GM19193 (cell line): ENCODE results near the gene HOXD11.

Source experiments
- POLR2A ChIP-seq: IDR thresholded peaks from 4 replicates; pipeline ENCODE4 v1.6.1; 2011; ENCODE audit not compliant: insufficient read depth, insufficient read length; ENCODE audit errors: extremely low read depth

The HOXD11 gene

DNA sequence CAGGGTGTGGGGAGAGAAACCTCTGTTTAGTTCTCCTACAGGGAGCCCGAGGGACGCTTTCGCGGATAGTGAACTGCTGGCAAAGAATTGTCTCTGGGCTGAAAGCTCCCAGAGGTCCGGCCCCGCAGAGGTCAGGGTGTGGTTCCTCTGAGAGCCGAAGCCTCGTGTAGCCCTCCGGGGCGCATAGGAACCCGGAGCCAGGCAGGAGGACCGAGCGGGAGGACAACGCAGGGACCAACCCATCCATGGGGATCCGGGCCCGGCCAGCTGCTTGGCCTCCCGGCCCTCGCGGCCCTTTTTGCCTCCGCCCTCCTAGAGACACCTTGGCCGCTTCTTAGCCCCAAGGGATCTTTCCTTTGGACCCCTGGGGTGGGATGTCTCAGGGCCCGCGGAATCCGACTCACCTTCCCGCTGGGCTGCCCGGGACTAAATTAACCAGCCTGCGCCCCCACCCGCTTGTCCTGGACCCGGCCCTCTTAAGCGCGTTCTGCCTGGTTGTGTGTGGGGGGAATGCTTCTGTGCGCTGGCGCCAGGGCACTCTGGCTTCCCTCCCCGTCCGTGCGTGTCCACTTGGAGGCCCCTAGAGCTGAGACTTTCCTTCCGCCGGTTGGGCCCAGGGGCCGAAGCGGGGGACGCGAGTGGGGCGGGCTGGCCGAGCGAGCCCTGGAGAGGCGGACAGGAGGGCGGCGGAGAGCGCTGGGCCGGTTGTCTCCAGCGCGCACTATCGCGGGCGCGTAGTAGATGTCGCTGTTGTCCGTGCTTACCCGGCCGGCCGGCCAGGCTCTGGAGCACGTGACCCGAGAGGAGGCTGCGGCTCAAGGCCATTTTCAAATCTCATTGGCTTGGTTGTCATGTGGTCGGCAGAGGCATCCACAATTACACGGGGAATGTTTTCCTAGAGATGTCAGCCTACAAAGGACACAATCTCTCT, 9.1 kb downstream of the HOXD11 start, which contains the start of gene HOXD10:
Gene HOXD10, plus strand, starts transcription at position 896 of the 931 bp plus-strand sequence. CDS start 56 bp downstream, outside the sequence.
- TF ChIP-seq POLR2A = no peak

DNA sequence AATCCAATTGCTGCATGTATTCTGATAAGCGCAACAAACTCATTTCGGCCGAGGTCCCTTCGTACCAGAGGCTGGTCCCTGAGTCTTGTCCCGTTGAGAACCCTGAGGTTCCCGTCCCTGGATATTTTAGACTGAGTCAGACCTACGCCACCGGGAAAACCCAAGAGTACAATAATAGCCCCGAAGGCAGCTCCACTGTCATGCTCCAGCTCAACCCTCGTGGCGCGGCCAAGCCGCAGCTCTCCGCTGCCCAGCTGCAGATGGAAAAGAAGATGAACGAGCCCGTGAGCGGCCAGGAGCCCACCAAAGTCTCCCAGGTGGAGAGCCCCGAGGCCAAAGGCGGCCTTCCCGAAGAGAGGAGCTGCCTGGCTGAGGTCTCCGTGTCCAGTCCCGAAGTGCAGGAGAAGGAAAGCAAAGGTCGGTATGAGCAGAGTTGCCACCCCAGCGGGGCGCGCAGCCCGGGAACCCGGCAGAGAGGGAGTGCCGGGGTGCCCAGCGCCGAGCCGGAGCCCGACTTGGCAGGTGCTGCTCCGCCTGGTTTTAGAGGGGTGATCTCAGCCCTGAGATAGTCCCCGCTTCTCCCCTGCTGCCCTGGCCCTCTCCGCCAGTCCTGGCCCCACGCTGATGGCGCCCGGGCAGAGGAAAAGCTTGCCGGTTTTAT, 10.2 kb downstream of the HOXD11 start:
- no peak for TF ChIP-seq POLR2A

DNA sequence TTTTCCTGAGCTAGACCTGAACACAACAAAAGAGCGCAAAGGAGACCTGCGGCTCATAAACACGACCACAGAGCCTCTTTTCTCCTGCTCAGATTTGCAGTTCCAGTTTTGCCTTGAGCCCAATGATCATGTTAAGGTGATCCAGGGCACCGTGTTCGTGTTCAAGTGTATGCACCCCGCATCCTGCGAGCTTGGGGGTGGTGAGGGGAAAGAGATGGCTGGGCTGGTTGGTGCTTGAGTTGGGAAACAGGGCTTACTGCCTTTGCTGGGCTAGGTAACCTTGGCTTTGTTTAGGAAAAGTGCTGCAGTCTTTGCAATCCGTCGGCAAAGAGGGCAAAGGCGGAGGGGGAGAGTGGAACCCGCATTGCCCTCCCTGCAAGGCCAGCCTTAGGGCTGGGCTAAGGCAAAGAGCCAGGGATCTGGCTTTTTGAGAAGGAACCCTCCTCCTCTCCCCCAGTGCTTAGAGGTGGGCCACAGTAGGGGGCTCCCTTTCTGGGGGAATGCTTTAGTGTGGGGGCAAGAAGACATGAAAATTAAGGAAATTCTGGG, 10.8 kb downstream of the HOXD11 start:
- TF ChIP-seq POLR2A = no peak

DNA sequence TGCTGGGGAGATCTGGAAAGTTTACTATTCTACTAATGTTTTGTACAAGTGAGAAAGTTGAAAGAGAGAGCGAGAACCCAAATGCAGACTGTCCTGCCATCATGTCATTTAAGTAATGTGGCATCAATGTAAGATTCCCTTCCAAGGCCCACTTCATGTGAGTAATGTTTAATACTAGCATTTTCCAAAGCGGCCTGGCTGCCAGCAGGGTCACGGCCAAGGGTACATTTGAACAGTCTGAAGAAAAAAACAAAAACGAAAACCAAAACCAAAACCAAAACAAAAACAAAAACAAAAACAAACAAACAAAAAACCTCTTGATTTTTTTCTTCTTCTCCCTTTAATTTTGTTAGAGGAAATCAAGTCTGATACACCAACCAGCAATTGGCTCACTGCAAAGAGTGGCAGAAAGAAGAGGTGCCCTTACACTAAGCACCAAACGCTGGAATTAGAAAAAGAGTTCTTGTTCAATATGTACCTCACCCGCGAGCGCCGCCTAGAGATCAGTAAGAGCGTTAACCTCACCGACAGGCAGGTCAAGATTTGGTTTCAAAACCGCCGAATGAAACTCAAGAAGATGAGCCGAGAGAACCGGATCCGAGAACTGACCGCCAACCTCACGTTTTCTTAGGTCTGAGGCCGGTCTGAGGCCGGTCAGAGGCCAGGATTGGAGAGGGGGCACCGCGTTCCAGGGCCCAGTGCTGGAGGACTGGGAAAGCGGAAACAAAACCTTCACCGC, 11.7 kb downstream of the HOXD11 start:
- TF ChIP-seq POLR2A = no peak

DNA sequence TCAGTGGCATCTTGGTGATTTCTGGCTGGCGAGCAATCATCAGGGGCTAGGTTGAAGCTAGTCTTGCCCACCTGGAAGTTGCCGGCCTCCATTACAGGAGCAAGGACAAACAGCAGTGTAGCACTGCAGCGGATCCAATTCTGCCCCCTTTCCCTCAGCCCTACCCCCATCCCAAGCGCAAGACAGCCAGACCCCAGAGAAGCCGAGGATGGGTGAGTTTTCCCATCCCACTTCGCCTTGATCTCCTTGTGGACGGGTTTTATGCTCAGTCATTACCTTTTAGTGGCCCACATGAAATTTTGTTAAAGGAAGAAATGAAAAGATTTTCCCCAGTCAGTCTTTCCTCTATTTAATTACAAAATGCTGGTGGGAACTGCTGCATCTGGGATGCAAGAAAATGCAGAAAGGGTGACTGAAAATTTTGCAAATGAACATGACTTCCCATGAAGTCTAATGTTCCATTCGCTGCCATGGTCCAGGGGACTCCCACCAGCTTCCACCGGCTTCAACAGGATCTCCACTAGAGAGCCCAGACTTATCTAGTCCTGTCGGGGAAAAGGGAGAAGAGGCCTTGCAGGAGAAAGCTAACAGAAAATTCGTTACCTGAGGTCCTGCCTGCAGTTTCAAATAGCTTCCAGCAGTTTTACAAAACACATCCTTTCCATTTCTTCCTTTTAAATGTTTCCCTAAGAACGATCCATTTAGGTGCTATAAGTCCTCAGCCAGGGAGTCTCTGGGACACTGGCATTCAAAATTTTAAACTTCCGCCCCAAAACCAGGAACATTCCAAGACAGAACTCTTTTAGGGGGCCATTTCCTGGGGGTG, 13.5 kb downstream of the HOXD11 start:
- TF ChIP-seq POLR2A = no peak

DNA sequence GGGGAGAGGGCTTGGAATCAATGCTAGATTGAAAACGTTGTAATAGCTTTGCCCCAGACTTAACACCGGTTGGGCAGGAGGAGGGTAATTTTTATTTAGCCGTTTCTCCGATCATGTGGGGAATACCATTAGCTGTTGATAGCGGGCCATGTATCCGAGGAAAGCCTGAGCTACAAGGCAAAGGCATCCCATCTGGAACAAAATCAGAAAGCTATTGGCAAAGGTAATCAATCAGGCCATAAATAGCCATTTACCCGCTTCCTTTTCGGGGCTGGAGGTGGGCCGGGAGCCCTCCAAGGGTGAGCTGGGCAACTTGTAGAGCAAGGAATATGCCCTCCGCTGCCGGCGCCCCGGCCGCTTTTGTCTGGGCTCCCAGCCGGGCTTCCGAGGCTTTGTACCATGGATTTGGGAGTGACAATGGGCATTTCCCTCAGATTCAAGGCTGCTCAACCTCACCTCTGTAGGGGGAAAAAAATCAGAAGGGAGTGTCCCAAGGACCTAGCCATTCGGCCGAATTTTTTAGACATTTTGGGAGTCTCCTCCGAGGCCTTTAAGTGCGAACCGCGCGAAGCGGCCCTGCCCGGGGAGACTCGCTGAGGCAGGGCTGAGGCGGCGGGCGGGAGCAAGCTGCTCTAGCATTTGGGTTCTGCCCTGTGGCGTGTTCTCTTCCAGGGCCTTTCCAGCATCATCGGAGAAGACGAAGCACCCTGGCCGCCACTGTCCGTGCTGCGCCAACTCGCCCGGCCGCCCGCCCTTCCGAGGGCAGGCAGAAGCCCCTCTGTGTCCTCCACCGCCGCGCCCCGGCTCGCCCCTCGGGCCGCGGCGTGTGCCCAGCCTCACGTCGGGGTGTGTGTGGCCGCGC, 14.3 kb downstream of the HOXD11 start:
- TF ChIP-seq POLR2A = no peak

DNA sequence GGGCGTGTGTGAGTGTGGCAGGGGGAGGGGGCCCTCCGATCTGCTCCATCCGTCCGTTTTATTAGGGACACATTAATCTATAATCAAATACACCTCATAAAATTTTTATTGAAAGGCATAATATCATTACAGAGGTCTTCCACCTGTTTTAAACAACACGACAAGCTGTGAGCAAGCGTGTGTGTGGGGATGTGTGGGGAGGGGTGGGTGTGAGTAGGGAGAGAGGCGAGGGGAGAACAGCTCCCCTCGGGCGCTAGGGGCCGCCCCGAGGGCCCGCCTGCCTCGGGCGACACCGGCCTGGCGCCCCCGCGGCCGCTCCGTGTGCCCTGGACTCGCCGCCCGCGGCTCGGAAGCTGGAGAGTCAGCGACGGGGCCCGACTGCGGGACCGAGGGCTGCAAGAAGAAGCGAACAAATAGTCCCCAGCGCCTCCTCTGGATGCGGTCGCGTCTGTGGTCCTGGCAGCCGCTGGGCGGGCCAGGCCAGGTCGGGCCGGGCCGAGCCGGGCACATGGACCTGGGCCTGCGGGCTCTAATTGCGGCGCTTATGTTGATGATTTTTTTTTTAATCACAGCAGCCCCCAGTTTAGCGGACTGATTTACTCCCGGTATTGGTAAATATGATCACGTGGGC, 15.1 kb downstream of the HOXD11 start:
- no peak for TF ChIP-seq POLR2A

DNA sequence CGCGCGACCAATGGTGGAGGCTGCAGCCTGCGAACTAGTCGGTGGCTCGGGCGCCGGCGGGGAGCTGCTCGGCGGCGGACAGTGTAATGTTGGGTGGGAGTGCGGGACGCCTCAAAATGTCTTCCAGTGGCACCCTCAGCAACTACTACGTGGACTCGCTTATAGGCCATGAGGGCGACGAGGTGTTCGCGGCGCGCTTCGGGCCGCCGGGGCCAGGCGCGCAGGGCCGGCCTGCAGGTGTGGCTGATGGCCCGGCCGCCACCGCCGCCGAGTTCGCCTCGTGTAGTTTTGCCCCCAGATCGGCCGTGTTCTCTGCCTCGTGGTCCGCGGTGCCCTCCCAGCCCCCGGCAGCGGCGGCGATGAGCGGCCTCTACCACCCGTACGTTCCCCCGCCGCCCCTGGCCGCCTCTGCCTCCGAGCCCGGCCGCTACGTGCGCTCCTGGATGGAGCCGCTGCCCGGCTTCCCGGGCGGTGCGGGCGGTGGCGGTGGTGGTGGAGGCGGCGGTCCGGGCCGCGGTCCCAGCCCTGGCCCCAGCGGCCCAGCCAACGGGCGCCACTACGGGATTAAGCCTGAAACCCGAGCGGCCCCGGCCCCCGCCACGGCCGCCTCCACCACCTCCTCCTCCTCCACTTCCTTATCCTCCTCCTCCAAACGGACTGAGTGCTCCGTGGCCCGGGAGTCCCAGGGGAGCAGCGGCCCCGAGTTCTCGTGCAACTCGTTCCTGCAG, 15.8 kb downstream of the HOXD11 start, which contains the start of gene HOXD9:
Gene HOXD9, plus strand, starts transcription at position 37 of the 728 bp plus-strand sequence. Its CDS starts 50 bp downstream, at position 87.
- no peak for TF ChIP-seq POLR2A

DNA sequence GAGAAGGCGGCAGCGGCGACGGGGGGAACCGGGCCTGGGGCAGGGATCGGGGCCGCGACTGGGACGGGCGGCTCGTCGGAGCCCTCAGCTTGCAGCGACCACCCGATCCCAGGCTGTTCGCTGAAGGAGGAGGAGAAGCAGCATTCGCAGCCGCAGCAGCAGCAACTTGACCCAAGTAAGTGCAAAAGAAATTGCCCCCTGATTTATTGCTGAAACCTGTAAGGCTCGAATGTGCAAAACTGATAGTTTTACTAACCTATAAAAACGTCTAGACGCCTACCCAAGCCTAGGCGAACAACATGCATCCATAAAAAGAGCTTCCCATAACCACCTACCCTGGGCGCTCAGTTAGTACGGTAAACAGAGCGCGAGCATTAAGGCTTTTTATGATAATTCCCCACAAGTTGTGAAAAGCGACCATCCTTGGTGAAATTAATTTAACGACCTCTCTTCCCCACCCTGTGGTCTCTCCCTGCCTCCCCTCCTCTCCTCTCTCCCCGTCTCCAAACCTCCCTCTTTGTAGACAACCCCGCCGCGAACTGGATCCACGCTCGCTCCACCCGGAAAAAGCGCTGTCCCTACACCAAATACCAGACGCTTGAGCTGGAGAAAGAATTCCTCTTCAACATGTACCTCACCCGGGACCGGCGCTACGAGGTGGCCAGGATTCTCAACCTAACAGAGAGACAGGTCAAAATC, 16.5 kb downstream of the HOXD11 start:
- no peak for TF ChIP-seq POLR2A

DNA sequence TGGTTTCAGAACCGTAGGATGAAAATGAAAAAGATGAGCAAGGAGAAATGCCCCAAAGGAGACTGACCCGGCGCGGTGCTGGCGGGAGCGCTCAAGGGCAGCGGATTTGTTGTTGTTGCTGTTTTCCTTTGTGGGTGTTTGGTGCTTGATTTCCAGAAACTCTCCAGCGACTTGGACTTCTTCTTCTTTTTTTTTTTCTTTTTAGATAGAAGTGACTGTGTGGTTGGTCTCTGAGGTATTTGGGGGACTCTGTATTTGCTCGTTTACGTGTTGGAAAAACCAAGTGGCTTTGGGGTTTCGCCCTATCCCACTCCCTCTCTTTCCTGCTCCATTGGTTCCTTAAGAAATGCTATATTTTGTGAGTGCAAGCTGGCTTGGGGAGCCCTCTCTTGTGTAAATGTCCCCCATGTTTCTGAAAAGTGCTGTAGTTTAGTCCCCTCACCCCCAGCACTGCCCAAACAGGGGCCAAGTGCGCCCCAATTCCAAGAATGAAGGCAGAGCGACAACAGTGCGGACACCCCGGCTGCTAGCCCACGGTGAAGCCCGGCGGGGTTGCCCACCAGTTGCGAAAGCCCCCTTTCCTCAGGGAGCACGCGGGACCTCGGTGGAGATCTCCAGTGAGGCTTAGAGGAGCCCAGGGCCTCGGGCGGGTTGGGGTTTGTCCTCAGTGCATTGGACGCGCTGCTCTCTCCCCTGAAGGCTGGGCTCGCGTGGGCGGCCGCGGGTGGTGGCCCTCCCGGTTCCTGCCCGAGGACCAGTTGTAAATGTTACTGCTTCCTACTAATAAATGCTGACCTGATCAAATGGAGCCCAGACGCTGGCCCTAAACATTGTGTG, 17.2 kb downstream of the HOXD11 start:
- TF ChIP-seq POLR2A = no peak
